LNCaP clone FGC (cell line): Measurements from ENCODE around the gene CCDC197.

ENCODE experiments used
- DNase-seq: peaks from one replicate; pipeline ENCODE4 v3.0.0-alpha.2; 2011; ENCODE audit warnings: low read depth
- H3K4me3 ChIP-seq: 2 replicates; pipeline ENCODE4 v1.5.1; 2011; ENCODE audit warnings: mild to moderate bottlenecking, low read depth, low read length, control low read depth
- CTCF ChIP-seq: IDR thresholded peaks from 2 replicates; pipeline ENCODE4 v1.5.1; 2012; ENCODE audit warnings: mild to moderate bottlenecking; ENCODE audit not compliant: control insufficient read depth, insufficient read depth; ENCODE audit errors: extremely low read depth

CCDC197 gene

GRCh38 chr14:93957751-93958566 is 39.1 kb upstream of the CCDC197 start:
- no peak for DNase-seq
- TF ChIP-seq CTCF = no peak
- no peak overlapping the region for H3K4me3 ChIP-seq

GRCh38 chr14:93958567-93959238 is 38.4 kb upstream of the CCDC197 start:
- DNase-seq = no peak
- H3K4me3 ChIP-seq = no peak overlapping the region
- TF ChIP-seq CTCF = no peak

DNA sequence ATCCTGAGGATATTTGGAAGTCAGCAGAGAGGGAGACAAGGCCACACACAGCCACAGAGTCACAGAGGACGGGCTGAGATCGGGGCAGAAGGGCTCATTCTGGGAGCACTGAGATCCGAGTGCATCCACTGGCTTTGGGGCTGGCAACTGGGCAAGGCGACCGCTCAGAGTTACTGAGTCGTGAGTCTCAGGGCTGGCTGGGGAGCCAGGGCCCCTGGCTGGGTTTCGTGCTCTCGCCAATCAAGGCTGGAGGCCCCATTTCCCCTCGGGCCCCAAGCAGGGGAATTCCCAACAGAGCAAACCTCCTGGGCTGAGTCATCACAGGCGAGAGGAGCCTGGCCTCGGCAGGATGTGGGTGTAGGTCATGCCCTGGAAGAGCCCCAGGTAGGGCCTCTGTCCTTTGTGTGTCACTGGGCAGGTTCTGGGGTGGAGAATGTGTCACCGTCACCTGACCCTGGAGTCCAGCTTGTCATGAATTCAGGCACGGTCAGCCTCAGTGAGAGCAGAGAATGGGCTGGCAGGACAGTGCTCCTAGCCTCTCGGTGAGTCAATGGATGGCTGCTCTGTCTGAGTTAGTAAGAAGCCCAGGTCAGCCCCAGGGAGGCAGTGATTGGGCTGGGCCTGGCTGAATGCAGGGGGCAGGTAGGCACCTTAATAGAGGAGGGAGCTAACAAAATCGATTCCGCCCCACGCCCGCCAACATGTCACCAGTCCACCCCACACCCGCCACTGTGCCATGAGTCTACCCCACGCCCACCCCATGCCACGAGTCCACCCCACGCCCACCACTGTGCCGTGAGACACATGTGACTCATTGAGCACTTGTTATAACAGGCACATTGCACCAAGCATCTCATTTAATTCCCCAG is 37.6 kb upstream of the CCDC197 start:
- TF ChIP-seq CTCF = no peak
- DNase-seq = no peak
- no peak overlapping the region for H3K4me3 ChIP-seq

- H3K4me3 ChIP-seq = no peak overlapping the region
- TF ChIP-seq CTCF = no peak
- no peak for DNase-seq
Measured at GRCh38 chr14:93960108-93960475, 37.0 kb upstream of the CCDC197 start.

DNA sequence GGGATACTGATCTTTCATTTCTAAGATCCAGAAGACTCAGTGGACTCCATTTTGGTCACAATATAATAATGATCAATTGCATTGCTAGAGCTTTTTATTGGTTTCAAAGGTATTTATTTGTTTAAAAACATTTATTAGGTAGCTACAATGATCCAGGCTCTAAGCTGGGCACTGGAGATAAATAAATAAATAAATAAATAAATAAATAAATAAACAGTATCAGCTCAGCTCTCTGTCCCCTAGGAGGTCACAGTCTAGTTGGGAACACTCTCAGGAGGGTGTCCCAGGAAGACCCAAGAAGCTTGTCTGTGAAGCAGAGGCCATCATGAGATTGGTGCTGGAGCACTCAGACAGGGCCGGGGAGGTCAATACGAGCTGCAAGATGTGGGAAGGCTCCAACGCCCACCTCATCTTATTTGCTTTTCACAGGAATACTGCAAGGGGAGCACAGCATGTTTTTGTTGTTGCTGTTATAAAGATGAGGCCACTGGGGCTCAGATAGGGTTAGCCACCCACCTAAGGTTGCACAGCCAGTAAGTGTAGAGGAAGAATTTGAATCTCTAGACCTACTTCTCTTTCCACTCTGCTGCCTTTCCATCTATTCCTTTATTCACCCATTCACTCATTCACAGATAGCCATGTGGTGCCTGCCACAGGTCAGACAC is 36.2 kb upstream of the CCDC197 start:
- DNase-seq = no peak
- no peak for TF ChIP-seq CTCF
- no peak overlapping the region for H3K4me3 ChIP-seq

DNA sequence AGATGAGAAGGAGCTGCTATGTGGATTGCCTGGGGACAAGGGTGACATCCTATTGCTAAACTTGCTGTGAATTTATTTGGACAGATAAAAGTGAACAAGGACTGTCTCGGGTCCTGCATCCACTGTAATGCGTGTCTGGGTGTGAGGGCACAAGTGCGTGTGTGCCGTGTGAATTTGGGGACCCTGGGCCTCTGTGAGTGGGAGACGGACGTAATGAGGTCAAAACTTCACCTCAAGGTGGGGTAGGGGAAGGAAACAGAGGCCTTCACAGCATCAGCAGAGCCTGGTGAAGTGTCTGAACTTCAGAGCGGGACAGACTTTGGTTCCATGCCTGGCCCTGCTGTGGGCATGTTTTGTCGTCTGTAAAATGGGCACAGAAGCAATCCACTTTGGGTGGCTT is 35.5 kb upstream of the CCDC197 start:
- H3K4me3 ChIP-seq = no peak overlapping the region
- no peak for TF ChIP-seq CTCF
- no peak for DNase-seq
